ENCODE results near the gene KRT73. TPM values are rescaled to one million over a fixed set of nuclear protein-coding genes. Genes with fewer than 3 reads are reported as not detected.
"Not testable (repeated sequence)": the region's sequence is repeated elsewhere in the genome, so short reads cannot be mapped to it uniquely, and the experiment has no call there.

KRT73 gene
- total RNA-seq, 1 experiment from 2014 or later = not detected

DNA sequence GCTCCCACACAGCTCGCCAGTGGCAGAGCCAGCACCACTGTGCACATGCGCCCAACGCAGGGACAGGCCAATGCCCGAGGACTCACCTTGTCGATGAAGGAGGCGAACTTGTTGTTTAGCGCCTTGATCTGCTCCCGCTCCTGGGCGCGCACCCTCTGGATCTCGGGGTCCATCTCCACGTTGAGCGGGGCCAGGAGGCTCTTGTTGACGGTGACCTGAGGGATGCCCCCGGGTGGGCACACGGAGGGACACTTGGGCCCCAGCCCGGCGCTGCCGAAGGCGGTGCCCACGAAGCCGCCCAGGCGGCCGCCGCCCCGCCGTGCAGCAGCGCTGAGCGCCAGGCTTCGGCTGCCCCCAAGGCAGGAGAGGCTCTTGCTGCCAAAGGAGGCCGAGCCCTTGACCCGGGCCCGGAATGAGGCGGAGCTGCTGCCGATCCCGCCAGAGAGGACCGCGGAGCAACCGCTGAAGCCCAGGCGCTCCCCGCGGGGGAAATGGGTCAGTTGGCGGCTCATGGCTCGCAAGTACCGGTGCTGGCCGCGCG is 17.3 kb downstream of the KRT73 start, which contains the start of gene KRT72:
KRT72 (minus strand) TSS at position 523 of the 541 bp plus-strand sequence; CDS start at position 512, 11 bp downstream.
- no peak for DNase-seq (ENCODE audit: low read depth)

DNA sequence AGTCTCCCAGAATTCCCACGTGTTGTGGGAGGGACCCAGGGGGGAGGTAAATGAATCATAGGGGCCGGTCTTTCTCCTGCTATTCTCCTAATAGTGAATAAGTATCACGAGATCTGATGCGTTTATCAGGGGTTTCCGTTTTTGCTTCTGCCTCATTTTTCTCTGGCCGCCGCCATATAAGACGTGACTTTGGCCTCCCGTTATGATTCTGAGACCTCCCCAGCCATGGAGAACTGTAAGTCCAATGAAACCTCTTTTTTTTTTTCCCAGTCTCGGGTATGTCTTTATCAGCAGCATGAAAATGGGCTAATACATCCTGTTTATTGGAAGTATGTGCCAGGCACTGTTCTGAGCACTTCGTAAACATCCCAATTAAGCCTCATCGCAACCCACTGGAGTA is 17.9 kb downstream of the KRT73 start:
- no peak for DNase-seq (ENCODE audit: low read depth)

DNA sequence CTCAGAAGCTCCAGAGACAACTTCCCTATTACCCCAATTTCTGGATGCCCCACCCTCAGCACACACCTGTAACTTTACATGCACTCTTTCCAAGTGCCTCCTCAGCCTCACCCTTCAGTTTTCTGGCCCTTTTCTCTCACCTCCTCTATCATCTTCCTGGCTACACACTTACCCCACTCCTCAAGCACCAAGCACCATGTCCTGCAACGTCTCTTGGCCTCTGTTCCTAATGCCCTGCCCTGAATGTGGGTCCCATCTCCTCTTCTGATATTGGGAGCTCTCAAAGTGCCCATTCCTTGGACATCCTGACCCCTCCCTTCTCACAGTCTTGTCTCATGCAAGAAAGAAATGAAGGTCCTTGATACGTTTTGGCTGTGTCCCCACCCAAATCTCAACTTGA is 18.3 kb downstream of the KRT73 start:
- DNase-seq (ENCODE audit: low read depth) = no peak

DNA sequence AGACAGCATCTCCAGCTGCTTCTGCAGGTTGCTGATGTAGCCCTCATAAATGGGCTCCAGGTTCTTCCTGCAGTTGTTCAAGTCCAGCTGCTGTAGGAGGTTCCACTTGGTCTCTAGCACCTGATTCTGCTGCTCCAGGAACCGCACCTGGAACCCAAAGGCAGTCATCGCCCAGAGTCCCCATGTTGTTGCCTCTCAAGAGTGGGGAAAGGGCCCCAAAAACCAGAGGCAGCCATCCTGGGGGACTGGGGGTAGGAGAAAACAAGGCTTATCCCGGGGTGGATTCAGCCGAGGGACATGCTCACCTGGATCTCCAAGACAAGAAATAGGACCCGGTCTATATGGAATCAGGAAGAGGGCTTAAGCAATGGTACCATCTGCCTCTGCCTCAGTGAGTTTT is 19.4 kb downstream of the KRT73 start:
- no peak for DNase-seq (ENCODE audit: low read depth)

DNA sequence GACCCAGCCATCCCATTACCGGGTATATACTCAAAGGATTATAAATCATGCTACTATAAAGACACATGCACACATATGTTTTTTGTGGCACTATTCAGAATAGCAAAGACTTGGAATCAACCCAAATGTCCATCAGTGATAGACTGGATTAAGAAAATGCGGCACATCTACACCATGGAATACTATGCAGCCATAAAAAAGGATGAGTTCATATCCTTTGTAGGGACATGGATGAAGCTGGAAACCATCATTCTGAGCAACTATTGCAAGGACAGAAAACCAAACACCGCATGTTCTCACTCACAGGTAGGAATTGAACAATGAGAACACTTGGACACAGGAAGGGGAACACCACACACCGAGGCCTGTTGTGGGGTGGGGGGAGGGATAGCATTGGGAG is 24.1 kb downstream of the KRT73 start:
- DNase-seq (ENCODE audit: low read depth) = not testable (repeated sequence)

DNA sequence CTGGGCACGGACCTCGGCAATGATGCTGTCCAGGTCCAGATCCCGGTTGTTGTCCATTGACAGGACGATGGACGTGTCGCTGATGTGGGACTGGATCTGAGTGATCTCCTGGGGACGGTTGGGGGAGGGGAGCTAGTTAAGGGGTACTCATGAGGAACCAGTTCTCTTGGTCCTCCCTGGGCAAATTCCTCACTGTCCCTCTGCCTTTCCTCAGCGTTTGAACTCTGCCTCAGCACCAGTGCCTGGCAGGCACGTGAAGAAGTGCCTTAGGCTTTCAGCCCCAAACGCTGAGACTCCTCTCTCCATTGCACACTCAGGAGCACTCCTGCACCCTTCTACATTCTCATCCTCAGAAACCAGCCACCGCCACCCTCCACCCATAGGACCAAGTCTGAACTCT is 26.8 kb downstream of the KRT73 start:
- DNase-seq (ENCODE audit: low read depth) = no peak

DNA sequence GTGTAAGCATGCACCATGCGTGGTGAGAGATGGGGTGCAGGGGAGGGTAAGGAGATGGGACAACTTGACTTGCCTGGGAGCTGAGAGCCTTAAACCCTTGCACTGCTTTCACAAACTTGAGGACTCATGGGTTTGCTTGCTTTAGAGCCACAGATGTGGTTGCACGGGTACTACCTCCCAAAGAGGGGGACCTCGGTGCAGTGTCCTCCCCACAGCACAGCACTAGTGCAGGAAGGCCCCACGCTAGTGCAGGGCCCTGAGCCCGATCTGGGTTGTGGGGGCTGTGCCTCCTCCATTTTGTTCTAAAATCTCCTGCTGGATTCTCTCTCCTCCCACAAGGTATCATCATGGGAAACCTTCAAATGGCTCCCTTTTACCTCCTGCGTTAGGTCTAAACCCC is 28.3 kb downstream of the KRT73 start:
- DNase-seq (ENCODE audit: low read depth) = no peak

DNA sequence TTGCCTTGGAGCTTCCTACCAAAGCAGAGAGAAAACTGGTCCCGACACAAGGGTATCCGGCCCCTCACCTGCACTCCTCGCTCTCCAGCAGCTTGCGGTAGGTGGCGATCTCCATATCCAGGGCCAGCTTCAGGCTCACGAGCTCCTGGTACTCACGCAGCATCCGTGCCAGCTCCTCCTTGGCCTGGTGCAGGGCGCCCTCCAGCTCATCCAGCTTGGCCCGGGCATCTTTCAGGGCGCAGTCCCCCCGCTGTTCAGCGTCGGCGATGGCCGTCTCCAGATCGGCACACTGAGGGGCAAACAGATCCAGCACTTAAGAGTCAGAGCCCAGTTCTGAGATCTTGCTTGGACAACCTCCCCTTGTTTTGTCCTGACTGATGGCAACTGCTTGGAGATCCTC is 30.8 kb downstream of the KRT73 start:
- no peak for DNase-seq (ENCODE audit: low read depth)

DNA sequence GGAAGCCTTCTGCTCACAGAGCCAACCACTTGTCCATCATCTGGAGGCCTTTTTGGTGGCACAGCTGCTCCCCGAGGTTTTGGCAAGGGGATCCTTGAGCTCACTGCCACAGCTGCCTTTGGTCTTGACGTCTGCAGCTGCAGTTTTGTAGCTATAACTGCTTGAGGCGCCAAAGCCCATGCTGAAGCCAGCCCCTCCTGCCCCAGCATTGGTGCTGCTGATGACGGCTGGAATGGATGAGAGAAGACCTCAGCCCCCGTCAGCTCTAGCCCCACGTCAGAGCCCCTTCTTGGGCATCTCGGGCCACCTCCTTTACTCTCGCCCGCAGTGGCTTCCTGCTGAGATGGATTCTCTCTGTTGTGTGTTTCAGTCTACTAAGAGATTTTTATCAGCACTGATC is 32.4 kb downstream of the KRT73 start:
- DNase-seq (ENCODE audit: low read depth) = peak; percentile 1

DNA sequence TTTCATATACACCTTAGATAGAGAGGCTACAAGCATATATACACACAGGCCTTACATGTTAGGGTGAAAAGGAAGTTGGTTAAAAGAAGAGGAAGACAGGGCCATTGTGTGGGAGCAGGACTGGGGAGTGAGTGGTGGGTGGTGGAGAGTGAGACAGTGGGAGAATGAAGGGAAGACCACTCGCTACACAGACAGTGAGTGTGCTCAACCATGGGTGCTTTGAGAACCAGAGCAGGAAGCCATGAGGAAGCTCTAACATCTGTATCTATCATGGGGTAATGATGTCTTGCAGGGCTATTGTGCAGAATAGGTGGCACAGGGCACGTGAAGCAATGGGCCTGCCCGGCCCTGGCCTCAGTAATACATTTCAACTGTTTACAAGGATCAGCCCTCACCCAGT is 33.3 kb downstream of the KRT73 start:
- no peak for DNase-seq (ENCODE audit: low read depth)

DNA sequence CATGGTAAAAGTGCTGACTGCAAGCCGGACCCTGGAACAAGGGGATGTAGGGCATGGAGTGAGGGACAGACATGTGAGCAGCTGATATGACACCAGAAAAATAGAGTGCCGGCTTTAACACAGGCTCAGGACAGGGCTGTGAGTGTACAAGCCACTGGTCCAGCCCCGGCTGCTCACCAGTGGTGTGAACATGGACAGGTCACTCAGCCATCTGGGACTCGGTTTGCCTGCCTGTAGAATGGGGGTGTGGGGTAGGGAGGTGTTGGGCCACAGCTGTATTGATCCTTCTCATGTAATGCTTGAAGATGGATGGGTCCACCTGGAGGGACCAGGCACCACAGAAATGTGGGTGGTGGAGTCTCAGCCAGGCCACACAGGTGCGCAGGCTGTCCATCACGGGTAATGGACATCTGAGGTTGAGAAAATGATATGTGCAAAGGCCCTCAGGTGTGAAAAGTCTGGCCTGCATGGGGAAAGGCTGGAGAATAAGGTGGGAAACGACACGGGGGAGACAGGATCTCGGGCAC is 34.1 kb downstream of the KRT73 start:
- DNase-seq (ENCODE audit: low read depth) = no peak

DNA sequence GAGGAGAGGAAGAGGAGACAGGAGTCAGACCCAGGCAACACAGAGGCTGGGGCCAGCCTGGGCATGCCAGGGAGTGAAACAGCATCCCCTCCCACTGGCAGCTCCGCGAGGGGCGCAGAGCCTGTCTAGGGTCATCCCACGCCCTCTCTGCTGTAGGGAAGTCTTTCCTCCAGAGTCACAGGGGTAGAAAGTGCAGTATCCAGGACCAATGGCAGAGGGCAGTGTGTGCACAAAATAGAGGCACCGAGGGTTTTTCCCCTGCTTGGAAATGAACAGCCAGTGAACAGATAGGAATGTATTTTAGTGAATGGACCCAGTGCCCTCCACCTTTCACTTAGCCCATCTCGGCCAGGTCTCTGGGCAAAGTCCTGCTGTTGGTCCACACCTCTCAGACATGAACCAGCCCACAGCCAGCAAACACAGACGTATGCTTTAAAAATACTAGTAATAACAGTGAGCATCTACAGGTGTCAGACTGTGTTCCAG is 35.3 kb downstream of the KRT73 start:
- peak; percentile 33 for DNase-seq (ENCODE audit: low read depth)

DNA sequence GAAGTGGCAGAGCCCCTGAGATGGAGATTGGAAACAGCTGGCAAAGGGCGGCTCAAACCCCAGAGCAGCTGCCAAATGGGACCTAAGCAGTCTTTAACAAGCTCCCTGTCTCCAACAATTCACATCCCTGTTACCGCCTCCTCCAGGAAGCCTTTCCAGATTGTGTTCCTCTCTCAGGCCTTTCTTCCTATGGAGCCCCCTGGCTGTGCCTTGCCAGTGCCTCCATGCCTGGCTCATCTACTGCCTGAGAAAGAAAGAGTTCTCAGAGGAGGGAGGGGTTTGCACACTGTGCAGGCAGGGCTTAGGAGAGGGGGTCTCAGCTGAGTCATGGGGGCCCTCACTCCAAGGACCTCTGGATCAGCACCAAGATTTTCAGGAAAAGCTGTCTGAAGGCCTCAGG is 35.9 kb downstream of the KRT73 start:
- no peak for DNase-seq (ENCODE audit: low read depth)

DNA sequence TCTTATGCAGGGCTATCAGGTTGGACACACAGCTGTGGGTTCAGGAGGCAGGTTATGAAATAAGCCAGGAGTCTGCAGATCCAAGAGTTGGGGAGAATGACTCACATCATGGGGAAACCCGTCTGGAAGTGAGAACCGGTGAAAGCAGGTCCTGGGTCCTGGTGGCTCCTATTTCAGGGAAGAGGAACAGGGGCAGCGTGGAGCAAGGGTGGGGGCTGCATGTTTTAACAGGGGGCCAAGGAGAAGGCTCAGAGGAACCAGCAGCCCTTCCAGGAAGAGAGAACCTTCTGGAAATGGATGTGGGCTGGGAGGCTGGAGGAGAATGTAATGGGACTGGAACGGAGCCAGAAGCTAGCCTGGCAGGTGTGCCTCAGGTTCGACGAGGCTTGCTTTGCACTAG is 36.9 kb downstream of the KRT73 start:
- DNase-seq (ENCODE audit: low read depth) = peak; percentile 6

DNA sequence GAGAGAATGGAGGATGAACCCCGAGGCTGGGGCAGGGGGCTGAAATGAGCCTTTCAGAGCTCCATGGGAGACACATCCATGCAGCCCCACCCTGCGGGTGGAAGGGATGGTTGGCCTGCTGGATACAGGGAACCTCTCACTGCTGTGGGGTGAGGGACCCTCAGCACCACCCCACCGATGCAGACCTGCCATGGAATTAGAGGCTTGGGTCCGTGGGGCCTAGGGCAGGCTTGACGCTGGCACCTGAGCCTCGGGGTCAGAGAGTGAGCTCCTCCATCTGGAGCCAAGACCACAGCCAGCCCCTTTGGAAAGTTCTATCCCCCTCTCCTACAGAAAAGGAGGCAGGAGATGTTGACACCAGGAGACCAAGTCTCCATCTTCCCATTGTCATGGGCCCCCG is 37.3 kb downstream of the KRT73 start:
- no peak for DNase-seq (ENCODE audit: low read depth)

DNA sequence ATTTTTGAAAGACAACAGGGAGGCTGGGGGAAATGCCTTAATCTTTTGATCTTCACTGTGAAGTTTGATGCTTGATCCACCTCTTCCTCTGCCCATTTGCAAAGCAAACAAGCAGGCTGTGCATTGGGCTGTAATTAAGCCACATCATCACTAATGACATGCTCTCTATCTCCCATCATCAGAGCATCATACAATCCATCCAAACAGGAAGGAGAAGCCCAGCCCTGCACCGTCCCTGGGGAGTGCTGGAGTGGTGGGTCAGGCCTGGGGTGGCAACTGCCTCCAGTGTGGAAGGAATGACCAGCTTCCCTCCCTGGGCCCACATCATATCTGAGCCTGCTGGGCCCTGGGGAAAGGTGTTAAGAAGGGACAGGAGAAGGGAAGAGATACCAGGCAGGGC is 37.9 kb downstream of the KRT73 start:
- no peak for DNase-seq (ENCODE audit: low read depth)

DNA sequence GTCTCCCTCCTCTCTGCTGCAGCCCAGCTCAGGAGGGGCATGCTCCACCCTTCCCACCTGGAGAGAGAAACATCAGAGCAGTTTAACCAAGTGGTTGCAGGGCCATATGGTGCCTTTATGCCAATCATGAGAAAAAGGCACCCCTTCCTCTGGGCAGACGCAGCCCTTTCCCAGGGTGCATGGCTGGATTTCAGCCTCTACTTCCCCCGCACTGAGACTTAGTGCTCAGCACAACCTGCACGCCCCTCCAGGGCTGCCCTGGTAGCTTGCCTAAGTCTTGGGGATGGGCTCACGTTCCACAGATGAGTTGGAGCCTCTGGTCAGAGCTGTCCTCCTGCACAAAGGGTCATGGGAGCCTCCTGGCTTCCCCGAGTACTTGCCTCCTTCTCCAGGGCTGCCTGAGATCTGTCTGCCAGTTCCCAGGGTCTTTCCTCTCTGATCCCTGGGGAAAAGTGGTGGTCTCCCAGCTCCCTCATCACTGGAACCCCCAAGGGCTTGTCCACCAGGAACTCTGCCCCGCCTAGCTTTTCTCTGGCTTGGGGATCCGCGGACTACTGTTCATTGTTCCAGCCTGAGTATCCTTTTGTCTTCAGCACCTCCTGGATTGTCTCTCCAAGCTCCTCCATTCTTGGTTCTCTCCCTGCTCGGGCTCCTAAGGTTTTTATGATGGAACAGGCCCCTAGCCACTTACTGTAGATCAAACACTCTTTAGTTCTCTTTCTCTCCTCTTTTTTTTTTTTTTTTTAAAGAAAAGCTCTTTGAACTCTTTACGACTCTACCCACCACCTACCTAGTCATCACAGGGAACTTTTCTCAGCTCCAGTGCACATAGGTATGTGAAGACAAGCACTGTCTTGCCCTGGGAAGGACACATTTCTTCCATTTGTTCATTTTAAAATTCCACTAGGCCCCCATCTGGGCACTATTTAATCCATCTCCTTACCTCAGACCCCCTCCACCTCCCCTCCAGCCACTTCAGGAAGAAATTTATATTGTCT is 38.6 kb downstream of the KRT73 start:
- no peak for DNase-seq (ENCODE audit: low read depth)

DNA sequence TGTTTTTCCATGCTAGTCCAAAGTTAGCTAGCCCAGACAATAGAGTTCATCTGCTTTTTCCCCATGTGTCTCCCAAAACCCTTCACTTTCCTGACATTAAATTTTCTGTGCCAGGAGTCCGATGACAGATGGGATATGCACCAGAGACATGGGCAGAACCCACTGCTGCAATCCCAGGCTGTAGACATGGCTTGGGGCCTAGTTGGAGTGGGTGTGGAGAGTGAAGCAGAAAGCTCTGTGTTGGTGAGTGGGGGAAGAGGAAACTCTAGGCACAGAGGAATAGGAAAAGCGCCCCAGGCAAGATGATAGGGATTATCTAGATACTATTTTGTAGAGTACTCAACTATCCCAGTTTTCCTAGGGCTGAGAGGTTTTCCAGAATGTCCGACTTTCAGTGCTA is 39.9 kb downstream of the KRT73 start:
- no peak for DNase-seq (ENCODE audit: low read depth)

DNA sequence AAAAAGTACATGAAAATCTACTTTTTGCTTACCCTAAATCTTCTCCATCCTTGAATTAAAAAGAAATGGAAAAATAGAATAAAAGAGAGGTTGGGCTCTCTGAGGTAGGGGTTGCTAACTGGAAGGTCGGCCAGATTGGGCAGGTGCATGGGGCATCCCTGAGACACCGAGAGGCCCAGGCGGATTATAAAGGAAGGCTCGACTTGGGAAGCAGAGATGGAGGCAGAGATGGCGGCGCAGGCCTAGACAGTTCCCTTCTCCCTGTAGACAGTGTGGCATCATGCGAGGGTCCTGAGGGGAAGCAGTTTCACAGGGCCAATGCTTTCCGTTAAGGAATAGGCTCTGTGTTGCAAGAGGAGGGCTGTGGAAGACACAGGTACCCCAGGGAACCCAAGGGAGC is 41.0 kb downstream of the KRT73 start:
- DNase-seq (ENCODE audit: low read depth) = no peak

DNA sequence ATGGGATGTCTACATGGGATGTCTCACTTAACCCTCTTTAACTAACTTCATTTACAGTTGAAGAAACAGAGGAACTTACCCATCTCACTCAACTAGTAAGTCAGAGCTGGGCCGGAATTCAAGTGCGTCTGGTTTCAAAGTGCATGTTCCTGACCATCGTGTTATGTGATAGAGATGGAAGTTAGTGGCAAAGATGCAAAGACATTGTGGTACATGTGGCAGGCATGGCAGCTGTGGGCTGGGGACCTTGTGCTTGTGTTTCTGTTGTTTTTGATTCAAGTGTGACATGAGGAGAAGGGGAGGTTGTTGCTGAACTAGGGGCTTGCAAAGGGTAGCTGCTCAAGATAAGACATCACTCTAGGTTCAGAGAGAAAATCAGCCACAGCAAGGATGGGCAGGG is 42.4 kb downstream of the KRT73 start:
- DNase-seq (ENCODE audit: low read depth) = no peak

DNA sequence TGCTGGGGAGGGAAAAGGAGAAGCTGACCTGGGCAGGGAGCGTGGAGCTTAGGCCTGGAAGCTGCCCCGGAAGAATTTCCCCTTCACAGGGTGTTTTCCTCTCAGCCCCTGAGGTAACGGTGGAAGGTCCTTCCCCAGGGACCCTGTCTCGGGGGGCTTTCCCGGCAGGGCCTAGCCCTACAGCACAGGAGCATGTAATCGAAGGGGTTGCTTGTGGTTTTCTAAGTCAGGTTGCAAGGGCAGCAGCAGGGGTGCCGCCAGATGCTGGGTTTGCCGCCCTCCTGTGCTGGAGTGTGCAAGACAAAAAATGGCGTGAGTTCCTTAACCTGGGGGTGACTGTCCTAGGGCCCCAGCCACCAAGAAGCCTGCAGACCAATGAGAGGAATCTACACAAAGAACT is 43.1 kb downstream of the KRT73 start:
- no peak for DNase-seq (ENCODE audit: low read depth)

DNA sequence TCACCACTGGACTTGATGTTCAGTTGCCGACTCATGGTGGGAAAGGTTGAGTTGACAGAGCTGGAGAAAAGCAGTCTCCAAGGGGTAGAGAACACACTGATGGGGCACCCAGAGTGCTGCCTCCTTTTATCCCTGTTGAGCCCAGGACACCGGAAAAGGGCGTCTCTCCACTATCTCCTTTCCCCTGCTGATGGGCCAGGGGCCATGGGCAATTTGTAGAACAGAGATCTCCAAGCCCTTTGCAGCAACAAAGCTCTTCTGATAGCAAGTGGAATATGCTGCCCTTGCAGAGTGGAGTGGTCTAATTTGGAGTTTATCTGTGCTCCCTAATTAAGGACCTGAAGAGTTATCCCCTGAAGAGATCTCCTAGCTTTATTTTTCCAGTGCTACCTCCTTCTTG is 44.6 kb downstream of the KRT73 start, which contains the start of gene KRT74:
KRT74 (minus strand) TSS at position 101 of the 400 bp plus-strand sequence; CDS start at position 35, 66 bp downstream.
- no peak for DNase-seq (ENCODE audit: low read depth)

DNA sequence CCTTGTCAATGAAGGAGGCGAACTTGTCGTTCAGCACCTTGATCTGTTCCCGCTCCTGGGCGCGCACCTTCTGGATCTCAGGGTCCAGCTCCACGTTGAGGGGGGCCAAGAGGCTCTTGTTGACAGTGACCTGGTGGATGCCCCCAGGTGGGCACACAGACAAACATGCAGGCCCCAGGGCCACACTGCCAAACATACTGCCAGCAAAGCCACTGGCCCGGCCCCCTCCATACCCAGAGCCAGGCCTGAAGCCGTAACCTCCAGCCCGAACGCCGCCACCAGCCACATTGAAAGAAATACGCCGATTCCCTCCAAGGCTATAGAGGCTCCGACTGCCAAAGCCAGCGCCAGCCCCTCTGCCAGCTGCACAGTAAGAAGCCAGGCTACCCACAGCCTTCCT is 45.1 kb downstream of the KRT73 start:
- no peak for DNase-seq (ENCODE audit: low read depth)

Measured in LHCN-M2 (cell line).